Measurements from ENCODE around the gene ZCCHC24. TPM values are rescaled to one million over a fixed set of nuclear protein-coding genes. Genes with fewer than 3 reads are reported as not detected.

The ZCCHC24 gene
- total RNA-seq, 3 donors from 2014 or later, result 5.6 to 125 (median 22.8) TPM

- intact Hi-C loops (cut with DNase I, micrococcal nuclease), result no loop called here
- no peak for ATAC-seq
- no peaks in the 10 kb centered on the region for H3K36me3 ChIP-seq (ENCODE audit: low read depth)
- H3K9me3 ChIP-seq, result no peaks in the 10 kb centered on the region
- TF ChIP-seq, protein P1, sequence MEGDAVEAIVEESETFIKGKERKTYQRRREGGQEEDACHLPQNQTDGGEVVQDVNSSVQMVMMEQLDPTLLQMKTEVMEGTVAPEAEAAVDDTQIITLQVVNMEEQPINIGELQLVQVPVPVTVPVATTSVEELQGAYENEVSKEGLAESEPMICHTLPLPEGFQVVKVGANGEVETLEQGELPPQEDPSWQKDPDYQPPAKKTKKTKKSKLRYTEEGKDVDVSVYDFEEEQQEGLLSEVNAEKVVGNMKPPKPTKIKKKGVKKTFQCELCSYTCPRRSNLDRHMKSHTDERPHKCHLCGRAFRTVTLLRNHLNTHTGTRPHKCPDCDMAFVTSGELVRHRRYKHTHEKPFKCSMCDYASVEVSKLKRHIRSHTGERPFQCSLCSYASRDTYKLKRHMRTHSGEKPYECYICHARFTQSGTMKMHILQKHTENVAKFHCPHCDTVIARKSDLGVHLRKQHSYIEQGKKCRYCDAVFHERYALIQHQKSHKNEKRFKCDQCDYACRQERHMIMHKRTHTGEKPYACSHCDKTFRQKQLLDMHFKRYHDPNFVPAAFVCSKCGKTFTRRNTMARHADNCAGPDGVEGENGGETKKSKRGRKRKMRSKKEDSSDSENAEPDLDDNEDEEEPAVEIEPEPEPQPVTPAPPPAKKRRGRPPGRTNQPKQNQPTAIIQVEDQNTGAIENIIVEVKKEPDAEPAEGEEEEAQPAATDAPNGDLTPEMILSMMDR (IDR thresholded peaks at IDR 0.05), result no peak
- no peak overlapping the region for H3K4me3 ChIP-seq
- DNase-seq, result peak in 2 of 3 donors; percentile 9 to 14
- peaks cover 3% of the 10 kb centered on the region for H3K4me1 ChIP-seq (ENCODE audit: low read depth)
These were observed 28.2 kb downstream of the ZCCHC24 start for GRCh38 chr10:79417266-79417665.

- H3K4me3 ChIP-seq, result no peak overlapping the region
- no peaks in the 10 kb centered on the region for H3K9me3 ChIP-seq
- TF ChIP-seq, protein P1 (IDR thresholded peaks at IDR 0.05), result no peak
- ATAC-seq (no peak), DNase-seq (peak in 2 of 3 donors; percentile 16 to 17)
- intact Hi-C loops (cut with DNase I, micrococcal nuclease), result no loop called here
- no peaks in the 10 kb centered on the region for H3K36me3 ChIP-seq (ENCODE audit: low read depth)
- peaks cover 7% of the 10 kb centered on the region for H3K4me1 ChIP-seq (ENCODE audit: low read depth)
These were observed 28.7 kb downstream of the ZCCHC24 start for GRCh38 chr10:79416578-79417255.

GRCh38 chr10:79415736-79416577 is 29.5 kb downstream of the ZCCHC24 start:
- no peak for ATAC-seq
- intact Hi-C loops (cut with DNase I, micrococcal nuclease), result no loop called here
- peak in 2 of 3 donors; percentile 9 to 15 for DNase-seq
- TF ChIP-seq, protein P1 (IDR thresholded peaks at IDR 0.05), result no peak
- Histone ChIP-seq H3K4me1 (ENCODE audit: low read depth) (peaks cover 7% of the 10 kb centered on the region), H3K36me3 (ENCODE audit: low read depth) (no peaks in the 10 kb centered on the region), H3K4me3 (no peak overlapping the region), H3K9me3 (no peaks in the 10 kb centered on the region)

GRCh38 chr10:79414714-79415113 is 30.7 kb downstream of the ZCCHC24 start:
- intact Hi-C loops (cut with DNase I, micrococcal nuclease), result no loop called here
- ATAC-seq, result no peak

DNA sequence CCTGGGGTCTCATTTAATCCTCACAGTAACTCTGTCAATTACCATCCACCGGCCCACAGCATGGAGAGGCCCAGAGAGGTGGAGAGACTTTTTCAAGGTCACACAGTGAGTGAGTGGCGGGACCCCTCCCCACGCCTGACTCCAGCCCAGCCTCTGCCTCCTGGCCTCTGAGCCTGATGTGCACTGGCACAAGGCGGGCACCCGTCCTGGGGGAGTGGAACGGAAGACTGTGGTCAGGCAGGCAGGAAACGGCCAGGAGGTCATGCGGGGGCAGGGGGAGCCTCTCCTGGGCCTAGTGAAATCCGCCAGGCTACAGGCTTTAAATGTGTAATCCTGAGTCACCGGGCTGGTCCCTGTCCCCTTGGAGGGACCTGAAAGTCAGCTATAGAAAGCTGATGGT is 32.2 kb downstream of the ZCCHC24 start:
- no peak overlapping the region for H3K4me3 ChIP-seq
- ATAC-seq, result no peak
- H3K36me3 ChIP-seq (ENCODE audit: low read depth), result no peaks in the 10 kb centered on the region
- peaks cover 8% of the 10 kb centered on the region for H3K4me1 ChIP-seq (ENCODE audit: low read depth)
- intact Hi-C loops (cut with DNase I, micrococcal nuclease), result no loop called here
- no peaks in the 10 kb centered on the region for H3K9me3 ChIP-seq
- TF ChIP-seq, protein P1 (IDR thresholded peaks at IDR 0.05), result no peak
- DNase-seq, result peak in 2 of 3 donors; percentile 27 to 52

More at GRCh38 chr10:79414714-79415113, 30.7 kb downstream of the ZCCHC24 start:
- H3K4me1 ChIP-seq (ENCODE audit: low read depth), result peaks cover 4% of the 10 kb centered on the region
- no peaks in the 10 kb centered on the region for H3K36me3 ChIP-seq (ENCODE audit: low read depth)
- TF ChIP-seq, protein P1 (IDR thresholded peaks at IDR 0.05), result no peak
- H3K9me3 ChIP-seq, result no peaks in the 10 kb centered on the region
- DNase-seq, result no peak
- no peak overlapping the region for H3K4me3 ChIP-seq
